ENCODE data around the gene PCDHA1.

The PCDHA1 gene

GRCh38 chr5:140962190-140962589 lies 176.2 kb downstream of the PCDHA1 start:
- Histone ChIP-seq H3K4me3 (ENCODE audit: low read depth, low read length) (no peak overlapping the region), H3K9me3 (ENCODE audit: insufficient read depth, low read depth, low read length) (no peaks in the 10 kb centered on the region), H3K36me3 (ENCODE audit: control insufficient read depth in 1 of 2, insufficient read depth in 2 of 2, low read length in 2 of 2) (no peaks in the 10 kb centered on the region), H4K91ac (ENCODE audit: low read depth, low read length) (no peak overlapping the region), H3K18ac (ENCODE audit: low read length) (no peak overlapping the region), H2BK120ac (ENCODE audit: insufficient read depth, low read length, poor library complexity) (no peak overlapping the region), H3K9ac (ENCODE audit: low read length) (no peak overlapping the region), H3K79me1 (ENCODE audit: low read length) (no peaks in the 10 kb centered on the region), H3K27ac (ENCODE audit: low read depth, low read length) (no peak overlapping the region), H2AFZ (ENCODE audit: insufficient read depth, low read length, poor library complexity) (no peak overlapping the region), H3K79me2 (ENCODE audit: control insufficient read depth, insufficient read depth, low read length, poor library complexity) (no peaks in the 10 kb centered on the region), H3K4me1 (ENCODE audit: control insufficient read depth in 1 of 2, insufficient read depth in 2 of 2, low read length in 2 of 2) (peaks cover 8% of the 10 kb centered on the region in 2 experiments), H4K8ac (ENCODE audit: low read depth, low read length) (no peak overlapping the region), H2AK5ac (ENCODE audit: low read length) (no peak overlapping the region), H2BK5ac (ENCODE audit: low read depth, low read length, poor library complexity) (no peak overlapping the region), H4K12ac (ENCODE audit: low read depth, low read length) (no peak overlapping the region), H2BK12ac (ENCODE audit: low read length) (no peak overlapping the region), H3K4me2 (ENCODE audit: low read length) (no peak overlapping the region), H3K27me3 (ENCODE audit: insufficient read depth, low read length) (no peaks in the 10 kb centered on the region), H3K23ac (ENCODE audit: low read length) (no peak overlapping the region), H3K14ac (ENCODE audit: low read length) (no peak overlapping the region), H3K4ac (ENCODE audit: low read depth, low read length) (no peak overlapping the region)
- DNase-seq: no peak
- no CpG with 5 or more reads among the region's 1 CpG for WGBS (ENCODE audit: extremely low coverage, insufficient coverage, insufficient read length)

GRCh38 chr5:140964356-140964755 lies 178.4 kb downstream of the PCDHA1 start:
- DNase-seq: no peak
- no peak overlapping the region for H2AFZ ChIP-seq (ENCODE audit: insufficient read depth, low read length, poor library complexity)
- H3K18ac ChIP-seq (ENCODE audit: low read length): no peak overlapping the region
- no peak overlapping the region for H4K8ac ChIP-seq (ENCODE audit: low read depth, low read length)
- no peak overlapping the region for H4K91ac ChIP-seq (ENCODE audit: low read depth, low read length)
- no peak overlapping the region for H3K4ac ChIP-seq (ENCODE audit: low read depth, low read length)
- no peak overlapping the region for H2BK12ac ChIP-seq (ENCODE audit: low read length)
- no peak overlapping the region for H2BK120ac ChIP-seq (ENCODE audit: insufficient read depth, low read length, poor library complexity)
- H3K27ac ChIP-seq (ENCODE audit: low read depth, low read length): no peak overlapping the region
- no peak overlapping the region for H3K14ac ChIP-seq (ENCODE audit: low read length)
- no peak overlapping the region for H3K4me2 ChIP-seq (ENCODE audit: low read length)
- peaks cover 9% of the 10 kb centered on the region in 2 experiments for H3K4me1 ChIP-seq (ENCODE audit: control insufficient read depth in 1 of 2, insufficient read depth in 2 of 2, low read length in 2 of 2)
- no peak overlapping the region for H3K9ac ChIP-seq (ENCODE audit: low read length)
- no peak overlapping the region for H3K4me3 ChIP-seq (ENCODE audit: low read depth, low read length)
- no peak overlapping the region for H2AK5ac ChIP-seq (ENCODE audit: low read length)
- no peak overlapping the region for H3K23ac ChIP-seq (ENCODE audit: low read length)
- no peaks in the 10 kb centered on the region for H3K79me2 ChIP-seq (ENCODE audit: control insufficient read depth, insufficient read depth, low read length, poor library complexity)
- no peaks in the 10 kb centered on the region for H3K9me3 ChIP-seq (ENCODE audit: insufficient read depth, low read depth, low read length)
- no peaks in the 10 kb centered on the region for H3K79me1 ChIP-seq (ENCODE audit: low read length)
- H3K27me3 ChIP-seq (ENCODE audit: insufficient read depth, low read length): no peaks in the 10 kb centered on the region
- H3K36me3 ChIP-seq (ENCODE audit: control insufficient read depth in 1 of 2, insufficient read depth in 2 of 2, low read length in 2 of 2): no peaks in the 10 kb centered on the region
- no CpG with 5 or more reads among the region's 3 CpGs for WGBS (ENCODE audit: extremely low coverage, insufficient coverage, insufficient read length)
- H4K12ac ChIP-seq (ENCODE audit: low read depth, low read length): no peak overlapping the region
- H2BK5ac ChIP-seq (ENCODE audit: low read depth, low read length, poor library complexity): no peak overlapping the region

GRCh38 chr5:140965905-140966292 lies 180.0 kb downstream of the PCDHA1 start:
- no peaks in the 10 kb centered on the region for H3K36me3 ChIP-seq (ENCODE audit: control insufficient read depth in 1 of 2, insufficient read depth in 2 of 2, low read length in 2 of 2)
- no peak overlapping the region for H2AK5ac ChIP-seq (ENCODE audit: low read length)
- no peak overlapping the region for H4K12ac ChIP-seq (ENCODE audit: low read depth, low read length)
- no CpG with 5 or more reads among the region's 9 CpGs for WGBS (ENCODE audit: extremely low coverage, insufficient coverage, insufficient read length)
- no peak overlapping the region for H3K4ac ChIP-seq (ENCODE audit: low read depth, low read length)
- no peak overlapping the region for H3K27ac ChIP-seq (ENCODE audit: low read depth, low read length)
- DNase-seq: no peak
- no peak overlapping the region for H2BK12ac ChIP-seq (ENCODE audit: low read length)
- peak overlapping the region; percentile 2 for H3K9ac ChIP-seq (ENCODE audit: low read length)
- no peaks in the 10 kb centered on the region for H3K79me1 ChIP-seq (ENCODE audit: low read length)
- H2AFZ ChIP-seq (ENCODE audit: insufficient read depth, low read length, poor library complexity): peak overlapping the region; percentile 9
- H3K79me2 ChIP-seq (ENCODE audit: control insufficient read depth, insufficient read depth, low read length, poor library complexity): no peaks in the 10 kb centered on the region
- no peaks in the 10 kb centered on the region for H3K27me3 ChIP-seq (ENCODE audit: insufficient read depth, low read length)
- H3K14ac ChIP-seq (ENCODE audit: low read length): no peak overlapping the region
- no peak overlapping the region for H3K18ac ChIP-seq (ENCODE audit: low read length)
- H3K4me3 ChIP-seq (ENCODE audit: low read depth, low read length): peak overlapping the region; percentile 75
- peaks cover 9% of the 10 kb centered on the region in 2 experiments for H3K4me1 ChIP-seq (ENCODE audit: control insufficient read depth in 1 of 2, insufficient read depth in 2 of 2, low read length in 2 of 2)
- no peak overlapping the region for H4K91ac ChIP-seq (ENCODE audit: low read depth, low read length)
- H4K8ac ChIP-seq (ENCODE audit: low read depth, low read length): no peak overlapping the region
- H2BK5ac ChIP-seq (ENCODE audit: low read depth, low read length, poor library complexity): no peak overlapping the region
- no peak overlapping the region for H2BK120ac ChIP-seq (ENCODE audit: insufficient read depth, low read length, poor library complexity)
- H3K9me3 ChIP-seq (ENCODE audit: insufficient read depth, low read depth, low read length): no peaks in the 10 kb centered on the region
- no peak overlapping the region for H3K23ac ChIP-seq (ENCODE audit: low read length)
- H3K4me2 ChIP-seq (ENCODE audit: low read length): peak overlapping the region; percentile 98

GRCh38 chr5:140966293-140967225 lies 180.6 kb downstream of the PCDHA1 start, which contains the start of gene PCDHAC2:
PCDHAC2 (plus strand) TSS chr5:140966476; CDS start chr5:140966767, 291 bp downstream.
- H4K12ac ChIP-seq (ENCODE audit: low read depth, low read length): no peak within 1 kb of the TSS
- no peak within 1 kb of the TSS for H3K18ac ChIP-seq (ENCODE audit: low read length)
- no peak within 1 kb of the TSS for H2BK120ac ChIP-seq (ENCODE audit: insufficient read depth, low read length, poor library complexity)
- H4K8ac ChIP-seq (ENCODE audit: low read depth, low read length): no peak within 1 kb of the TSS
- no peaks in the 10 kb centered on the region for H3K36me3 ChIP-seq (ENCODE audit: control insufficient read depth in 1 of 2, insufficient read depth in 2 of 2, low read length in 2 of 2)
- H4K91ac ChIP-seq (ENCODE audit: low read depth, low read length): no peak within 1 kb of the TSS
- H3K79me1 ChIP-seq (ENCODE audit: low read length): no peaks in the 10 kb centered on the region
- H2AK5ac ChIP-seq (ENCODE audit: low read length): no peak within 1 kb of the TSS
- peak within 1 kb of the TSS; percentile 32 for H3K14ac ChIP-seq (ENCODE audit: low read length)
- H3K9me3 ChIP-seq (ENCODE audit: insufficient read depth, low read depth, low read length): no peaks in the 10 kb centered on the region
- peak within 1 kb of the TSS; percentile 98 for H3K4me2 ChIP-seq (ENCODE audit: low read length)
- H3K23ac ChIP-seq (ENCODE audit: low read length): no peak within 1 kb of the TSS
- no peak within 1 kb of the TSS for H2BK12ac ChIP-seq (ENCODE audit: low read length)
- no peaks in the 10 kb centered on the region for H3K79me2 ChIP-seq (ENCODE audit: control insufficient read depth, insufficient read depth, low read length, poor library complexity)
- peak within 1 kb of the TSS; percentile 2 for H3K9ac ChIP-seq (ENCODE audit: low read length)
- no CpG with 5 or more reads among the region's 80 CpGs for WGBS (ENCODE audit: extremely low coverage, insufficient coverage, insufficient read length)
- no peak within 1 kb of the TSS for H2BK5ac ChIP-seq (ENCODE audit: low read depth, low read length, poor library complexity)
- peak within 1 kb of the TSS; percentile 9 for H2AFZ ChIP-seq (ENCODE audit: insufficient read depth, low read length, poor library complexity)
- no peaks in the 10 kb centered on the region for H3K27me3 ChIP-seq (ENCODE audit: insufficient read depth, low read length)
- peaks cover 9% of the 10 kb centered on the region in 2 experiments for H3K4me1 ChIP-seq (ENCODE audit: control insufficient read depth in 1 of 2, insufficient read depth in 2 of 2, low read length in 2 of 2)
- no peak within 1 kb of the TSS for H3K4ac ChIP-seq (ENCODE audit: low read depth, low read length)
- H3K27ac ChIP-seq (ENCODE audit: low read depth, low read length): no peak within 1 kb of the TSS
- DNase-seq: no peak
- H3K4me3 ChIP-seq (ENCODE audit: low read depth, low read length): peak within 1 kb of the TSS; percentile 75

Data from trophoblast cell (in vitro differentiated cells and primary cell).